ENCODE results near the gene PWP2. TPM values are rescaled to one million over a fixed set of nuclear protein-coding genes. Genes with fewer than 3 reads are reported as not detected.

Gene PWP2
- total and polyA plus RNA-seq, 4 donors: 4.2 to 15.2 (median 5.3) TPM

DNA sequence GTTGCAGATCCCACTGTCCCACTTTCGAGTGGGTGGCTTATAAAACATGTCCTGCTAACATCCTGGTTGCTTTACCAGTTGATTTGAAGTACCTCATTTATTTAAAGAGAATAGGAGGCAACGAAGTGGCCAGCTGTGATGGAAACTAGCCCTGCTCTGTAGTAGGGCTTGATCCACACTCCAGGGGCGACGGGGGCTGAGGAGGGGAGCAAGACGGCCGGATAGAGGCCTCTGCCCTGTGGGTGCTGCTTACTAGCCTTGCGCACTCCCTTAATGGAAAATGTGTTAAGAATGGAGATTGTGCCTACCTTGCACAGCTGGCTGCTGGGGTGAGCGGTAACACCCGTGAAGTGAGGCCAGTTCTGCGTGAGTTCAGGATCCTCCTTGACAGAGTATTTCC is 41.1 kb upstream of the PWP2 start:
- H3K4me1 ChIP-seq (ENCODE audit: control insufficient read depth, insufficient read depth, low read length): no peaks in the 10 kb centered on the region
- no peak overlapping the region for H3K4me3 ChIP-seq (ENCODE audit: low read depth, low read length)
- H3K27me3 ChIP-seq (ENCODE audit: control insufficient read depth, insufficient read depth, low read length): no peaks in the 10 kb centered on the region
- H3K36me3 ChIP-seq (ENCODE audit: control insufficient read depth, insufficient read depth, low read length): peaks cover 50% of the 10 kb centered on the region
- H3K9me3 ChIP-seq (ENCODE audit: control insufficient read depth, insufficient read depth, low read length): no peaks in the 10 kb centered on the region
- H3K27ac ChIP-seq (ENCODE audit: low read depth, low read length): no peak overlapping the region
- DNase-seq (ENCODE audit: low read depth in 4 of 6, low spot score in 6 of 6): no peak
- WGBS (ENCODE audit: insufficient coverage): 83% methylated on average over 7 of the region's 10 CpGs

DNA sequence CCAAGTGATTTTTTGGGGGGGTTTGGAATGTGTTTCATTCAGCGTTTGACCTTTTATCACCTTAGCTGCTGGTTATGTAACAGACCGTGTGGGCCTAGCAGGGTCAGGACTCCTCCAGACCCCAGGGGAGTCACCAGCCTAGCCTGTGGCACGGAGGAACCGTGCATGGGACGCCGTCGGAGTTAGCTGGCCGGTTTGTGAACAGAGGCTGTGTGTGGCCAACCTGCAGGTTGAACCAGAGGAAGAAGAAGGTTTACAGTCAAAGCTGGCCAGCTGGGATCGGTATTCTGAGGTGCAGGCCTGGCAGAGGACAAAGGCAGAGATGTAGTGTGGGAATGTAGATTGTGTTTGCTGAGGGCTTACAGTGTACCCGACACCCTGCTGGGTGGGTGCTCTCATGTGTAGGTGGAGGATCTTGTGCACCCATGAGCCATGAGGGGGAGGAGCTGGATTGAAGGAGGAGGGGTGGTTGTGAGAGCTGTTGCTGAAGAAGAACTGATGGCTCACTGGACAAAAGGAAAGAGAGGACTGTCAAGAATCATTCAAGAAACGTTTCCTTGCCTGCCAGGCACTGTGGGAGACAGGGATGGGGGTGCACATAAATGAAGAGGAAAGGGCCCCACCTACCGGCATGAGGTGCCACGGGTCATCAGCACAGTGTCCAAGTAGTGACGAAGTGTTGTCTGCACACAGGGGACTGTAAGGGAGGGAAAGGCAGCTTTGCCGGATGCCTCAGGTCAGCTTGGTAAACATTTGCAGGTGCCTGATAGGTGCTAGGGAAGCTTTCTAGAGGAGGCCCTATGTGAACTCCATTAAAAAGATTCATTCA is 40.0 kb upstream of the PWP2 start:
- WGBS (ENCODE audit: insufficient coverage): 78% methylated on average over 15 of the region's 15 CpGs

DNA sequence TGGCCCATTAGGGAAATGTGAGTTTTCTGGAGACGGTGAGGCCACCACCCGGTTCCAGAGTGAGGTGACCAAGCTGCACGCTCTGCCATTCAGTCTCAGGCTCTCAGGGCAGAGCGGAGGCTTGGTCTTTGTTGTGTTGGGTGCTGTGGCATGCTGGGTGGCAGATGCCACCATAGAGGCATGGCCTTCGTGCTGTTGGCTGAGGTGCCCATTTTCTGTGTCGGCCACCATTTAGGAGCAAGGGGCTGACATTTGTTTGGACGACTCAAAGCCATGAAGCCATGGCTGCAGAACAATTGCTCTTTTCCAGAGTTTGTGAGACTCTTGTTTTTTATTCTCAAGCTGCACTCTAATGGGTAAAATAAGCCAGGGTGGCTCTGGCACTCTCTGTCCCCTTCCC is 36.8 kb upstream of the PWP2 start:
- H3K27me3 ChIP-seq (ENCODE audit: control insufficient read depth, insufficient read depth, low read length): no peaks in the 10 kb centered on the region
- no peak overlapping the region for H3K4me3 ChIP-seq (ENCODE audit: low read depth, low read length)
- H3K4me1 ChIP-seq (ENCODE audit: control insufficient read depth, insufficient read depth, low read length): no peaks in the 10 kb centered on the region
- H3K36me3 ChIP-seq (ENCODE audit: control insufficient read depth, insufficient read depth, low read length): peaks cover 51% of the 10 kb centered on the region
- no peak for DNase-seq (ENCODE audit: low read depth in 4 of 6, low spot score in 6 of 6)
- WGBS (ENCODE audit: insufficient coverage): 94% methylated on average over 7 of the region's 7 CpGs
- no peaks in the 10 kb centered on the region for H3K9me3 ChIP-seq (ENCODE audit: control insufficient read depth, insufficient read depth, low read length)
- no peak overlapping the region for H3K27ac ChIP-seq (ENCODE audit: low read depth, low read length)

More for the DNA sequence above, 40.0 kb upstream of the PWP2 start:
- Histone ChIP-seq H3K9me3 (ENCODE audit: control insufficient read depth, insufficient read depth, low read length) (no peaks in the 10 kb centered on the region), H3K4me1 (ENCODE audit: control insufficient read depth, insufficient read depth, low read length) (no peaks in the 10 kb centered on the region), H3K27ac (ENCODE audit: low read depth, low read length) (no peak overlapping the region), H3K36me3 (ENCODE audit: control insufficient read depth, insufficient read depth, low read length) (peaks cover 56% of the 10 kb centered on the region), H3K27me3 (ENCODE audit: control insufficient read depth, insufficient read depth, low read length) (no peaks in the 10 kb centered on the region), H3K4me3 (ENCODE audit: low read depth, low read length) (no peak overlapping the region)
- no peak for DNase-seq (ENCODE audit: low read depth in 4 of 6, low spot score in 6 of 6)

DNA sequence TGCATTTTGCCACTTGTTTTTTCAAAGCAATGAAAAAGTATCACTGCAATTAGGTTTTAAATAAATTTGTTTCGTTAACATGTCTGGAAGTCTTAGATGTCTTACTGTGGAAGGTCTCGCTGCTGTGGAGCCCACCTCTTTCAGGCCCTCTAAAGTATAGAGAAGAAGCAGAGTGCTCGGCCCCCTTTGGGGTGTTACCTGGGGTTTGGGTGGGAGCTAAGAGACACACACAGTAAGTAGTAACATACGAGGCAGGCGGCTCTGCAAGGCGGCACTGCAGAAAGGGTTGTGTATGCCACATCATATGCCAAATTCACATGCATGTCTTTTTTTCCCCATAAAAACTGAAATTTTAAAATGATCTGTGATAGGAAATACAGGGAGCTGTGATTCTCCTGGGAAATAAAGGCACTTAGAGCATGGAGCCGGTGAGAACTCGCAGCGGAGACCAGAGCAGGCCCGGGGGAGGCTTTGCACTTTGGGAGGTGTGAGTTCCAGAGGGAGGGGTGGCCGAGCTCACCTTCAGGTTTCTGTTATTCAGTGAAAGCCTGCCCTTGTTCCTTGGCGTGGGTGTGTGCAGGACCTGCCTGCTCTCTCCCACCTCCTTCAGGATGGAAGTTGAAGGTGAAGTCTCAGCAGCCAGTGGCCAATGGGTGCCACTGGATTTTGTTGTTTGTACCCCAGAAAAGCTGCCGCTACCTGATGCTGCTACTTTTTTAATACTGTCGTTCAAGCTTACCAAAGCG is 35.7 kb upstream of the PWP2 start:
- H3K4me1 ChIP-seq (ENCODE audit: control insufficient read depth, insufficient read depth, low read length): no peaks in the 10 kb centered on the region
- no peaks in the 10 kb centered on the region for H3K27me3 ChIP-seq (ENCODE audit: control insufficient read depth, insufficient read depth, low read length)
- H3K36me3 ChIP-seq (ENCODE audit: control insufficient read depth, insufficient read depth, low read length): peaks cover 42% of the 10 kb centered on the region
- H3K27ac ChIP-seq (ENCODE audit: low read depth, low read length): no peak overlapping the region
- no peaks in the 10 kb centered on the region for H3K9me3 ChIP-seq (ENCODE audit: control insufficient read depth, insufficient read depth, low read length)
- H3K4me3 ChIP-seq (ENCODE audit: low read depth, low read length): no peak overlapping the region
- no peak for DNase-seq (ENCODE audit: low read depth in 4 of 6, low spot score in 6 of 6)
- WGBS (ENCODE audit: insufficient coverage): 88% methylated on average over 9 of the region's 15 CpGs

DNA sequence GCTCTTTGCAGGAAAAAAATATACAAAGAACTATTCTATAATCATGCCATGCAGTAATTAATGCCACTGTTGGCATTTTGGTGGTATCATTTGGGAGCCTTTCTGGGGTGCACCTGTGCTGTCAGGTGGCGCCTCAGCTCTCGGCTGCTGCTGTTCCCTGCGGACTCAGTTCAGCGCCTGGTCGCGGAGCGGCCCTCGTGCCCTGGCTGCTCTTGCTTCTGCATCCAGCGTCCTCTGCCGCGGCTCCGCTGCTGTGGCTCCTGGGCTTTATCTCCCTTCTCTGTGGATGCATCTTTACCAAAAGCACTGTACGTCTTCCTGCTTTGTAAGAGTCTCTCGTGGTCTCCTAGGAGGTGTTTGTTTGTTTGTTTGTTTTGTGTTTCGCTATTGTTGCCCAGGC is 35.1 kb upstream of the PWP2 start:
- DNase-seq (ENCODE audit: low read depth in 4 of 6, low spot score in 6 of 6): no peak
- 94% methylated on average over 13 of the region's 15 CpGs for WGBS (ENCODE audit: insufficient coverage)
- Histone ChIP-seq H3K4me3 (ENCODE audit: low read depth, low read length) (no peak overlapping the region), H3K36me3 (ENCODE audit: control insufficient read depth, insufficient read depth, low read length) (peaks cover 39% of the 10 kb centered on the region), H3K4me1 (ENCODE audit: control insufficient read depth, insufficient read depth, low read length) (no peaks in the 10 kb centered on the region), H3K9me3 (ENCODE audit: control insufficient read depth, insufficient read depth, low read length) (no peaks in the 10 kb centered on the region), H3K27ac (ENCODE audit: low read depth, low read length) (no peak overlapping the region), H3K27me3 (ENCODE audit: control insufficient read depth, insufficient read depth, low read length) (no peaks in the 10 kb centered on the region)

DNA sequence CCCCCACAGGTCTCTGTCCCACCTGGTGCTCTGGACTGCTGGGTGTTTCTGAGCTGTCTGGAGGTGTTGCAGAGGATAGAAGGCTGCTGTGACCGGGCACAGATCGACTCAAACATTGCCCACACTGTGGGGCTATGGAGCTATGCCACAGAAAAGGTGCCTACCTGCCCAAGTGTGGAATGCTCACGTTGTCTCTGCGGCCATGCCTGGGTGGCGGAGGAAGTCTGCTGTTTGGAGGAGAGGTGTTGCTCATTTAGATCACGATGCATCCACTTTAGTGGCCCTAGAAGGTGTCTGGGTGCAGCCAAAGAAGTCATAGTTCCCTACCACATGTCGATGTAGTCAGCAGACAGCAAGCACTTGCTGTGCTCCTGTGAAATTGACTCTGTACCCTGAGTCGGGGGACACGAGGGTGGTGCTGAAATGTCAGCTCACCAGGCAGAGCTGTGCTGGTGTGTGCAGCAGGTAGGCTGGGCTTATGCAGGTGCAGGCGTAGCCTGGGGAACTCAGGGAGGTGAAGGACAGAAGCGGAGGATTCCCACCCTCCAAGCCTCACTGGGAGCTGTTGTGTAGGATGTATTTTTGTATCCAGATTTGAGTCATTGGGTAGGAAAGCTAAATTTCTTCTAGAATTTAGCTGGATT is 32.8 kb upstream of the PWP2 start:
- H3K27ac ChIP-seq (ENCODE audit: low read depth, low read length): no peak overlapping the region
- H3K4me3 ChIP-seq (ENCODE audit: low read depth, low read length): no peak overlapping the region
- H3K27me3 ChIP-seq (ENCODE audit: control insufficient read depth, insufficient read depth, low read length): no peaks in the 10 kb centered on the region
- H3K9me3 ChIP-seq (ENCODE audit: control insufficient read depth, insufficient read depth, low read length): no peaks in the 10 kb centered on the region
- 96% methylated on average over 9 of the region's 11 CpGs for WGBS (ENCODE audit: insufficient coverage)
- H3K36me3 ChIP-seq (ENCODE audit: control insufficient read depth, insufficient read depth, low read length): peaks cover 44% of the 10 kb centered on the region
- no peaks in the 10 kb centered on the region for H3K4me1 ChIP-seq (ENCODE audit: control insufficient read depth, insufficient read depth, low read length)
- no peak for DNase-seq (ENCODE audit: low read depth in 4 of 6, low spot score in 6 of 6)

DNA sequence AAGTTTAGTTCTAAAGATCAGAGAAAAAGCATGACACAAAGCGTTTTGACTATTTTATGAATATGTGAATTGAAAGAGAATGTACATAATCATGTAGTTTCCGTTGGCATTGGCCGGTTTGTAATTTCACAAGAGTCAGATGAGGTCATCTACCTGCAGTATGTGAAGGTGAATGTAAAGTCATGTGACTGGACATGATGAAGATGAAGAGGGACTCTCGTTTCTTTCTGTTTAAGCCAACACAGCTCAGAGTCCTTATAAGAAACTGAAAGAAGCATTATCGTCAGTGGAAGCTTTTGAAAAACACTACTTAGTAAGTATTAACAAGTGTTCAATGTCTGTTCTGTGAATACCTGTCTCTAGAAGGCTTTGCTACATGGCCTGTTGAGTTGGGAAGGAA is 30.9 kb upstream of the PWP2 start:
- Histone ChIP-seq H3K4me3 (ENCODE audit: low read depth, low read length) (no peak overlapping the region), H3K27me3 (ENCODE audit: control insufficient read depth, insufficient read depth, low read length) (no peaks in the 10 kb centered on the region), H3K9me3 (ENCODE audit: control insufficient read depth, insufficient read depth, low read length) (no peaks in the 10 kb centered on the region), H3K4me1 (ENCODE audit: control insufficient read depth, insufficient read depth, low read length) (no peaks in the 10 kb centered on the region), H3K36me3 (ENCODE audit: control insufficient read depth, insufficient read depth, low read length) (peaks cover 51% of the 10 kb centered on the region), H3K27ac (ENCODE audit: low read depth, low read length) (no peak overlapping the region)
- 98% methylated on average over 3 of the region's 5 CpGs for WGBS (ENCODE audit: insufficient coverage)
- DNase-seq (ENCODE audit: low read depth in 4 of 6, low spot score in 6 of 6): no peak

DNA sequence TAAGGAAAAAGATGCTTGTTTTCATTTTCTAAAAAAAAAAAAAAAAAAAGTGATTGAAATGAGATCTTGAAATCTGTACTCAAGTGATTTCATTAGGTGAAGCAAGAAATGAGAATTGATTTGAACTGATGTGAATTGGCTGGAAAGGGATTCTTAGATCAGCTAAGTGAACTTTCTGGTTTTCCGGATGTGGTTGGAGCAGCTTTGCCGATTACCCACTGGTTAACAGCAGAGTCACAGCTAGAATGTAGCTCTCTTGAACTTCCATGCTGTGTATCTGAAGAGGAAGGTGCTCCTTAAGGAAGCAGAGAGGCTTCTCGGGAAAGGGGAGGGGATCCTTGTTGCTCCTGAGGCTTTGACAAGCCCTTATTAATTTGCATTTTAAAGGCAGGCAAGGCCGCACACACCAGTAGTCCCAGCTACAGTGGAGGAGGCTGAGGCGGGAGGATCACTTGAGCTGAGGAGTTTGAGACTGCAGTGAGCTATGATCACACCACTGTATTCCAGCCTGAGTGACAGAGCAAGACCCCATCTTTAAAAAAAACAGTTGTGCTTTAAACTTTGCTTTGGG is 28.7 kb upstream of the PWP2 start:
- no peaks in the 10 kb centered on the region for H3K9me3 ChIP-seq (ENCODE audit: control insufficient read depth, insufficient read depth, low read length)
- peaks cover 56% of the 10 kb centered on the region for H3K36me3 ChIP-seq (ENCODE audit: control insufficient read depth, insufficient read depth, low read length)
- H3K4me1 ChIP-seq (ENCODE audit: control insufficient read depth, insufficient read depth, low read length): no peaks in the 10 kb centered on the region
- WGBS (ENCODE audit: insufficient coverage): 77% methylated on average over 3 of the region's 5 CpGs
- no peak overlapping the region for H3K27ac ChIP-seq (ENCODE audit: low read depth, low read length)
- no peak for DNase-seq (ENCODE audit: low read depth in 4 of 6, low spot score in 6 of 6)
- no peak overlapping the region for H3K4me3 ChIP-seq (ENCODE audit: low read depth, low read length)
- no peaks in the 10 kb centered on the region for H3K27me3 ChIP-seq (ENCODE audit: control insufficient read depth, insufficient read depth, low read length)

DNA sequence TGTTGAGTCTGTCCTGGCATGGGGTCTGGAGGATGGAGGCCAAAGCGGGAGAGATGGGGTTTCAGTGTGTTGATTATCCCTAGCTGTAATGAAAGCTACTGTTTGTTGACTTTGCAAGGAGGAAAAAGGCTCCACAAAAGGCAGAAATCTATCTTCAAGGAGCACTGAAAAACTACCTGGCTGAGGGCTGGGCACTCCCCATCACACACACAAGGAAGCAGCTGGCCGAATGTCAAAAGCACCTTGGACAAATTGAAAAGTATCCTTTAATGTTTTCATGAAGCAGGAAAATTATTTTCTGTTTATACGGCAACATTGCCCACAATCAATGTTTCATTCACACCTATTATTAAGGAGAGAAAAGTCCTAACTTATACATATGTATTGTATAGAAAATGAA is 27.8 kb upstream of the PWP2 start:
- Histone ChIP-seq H3K9me3 (ENCODE audit: control insufficient read depth, insufficient read depth, low read length) (no peaks in the 10 kb centered on the region), H3K4me1 (ENCODE audit: control insufficient read depth, insufficient read depth, low read length) (peaks cover under 1% of the 10 kb centered on the region), H3K4me3 (ENCODE audit: low read depth, low read length) (no peak overlapping the region), H3K27ac (ENCODE audit: low read depth, low read length) (no peak overlapping the region), H3K36me3 (ENCODE audit: control insufficient read depth, insufficient read depth, low read length) (peaks cover 57% of the 10 kb centered on the region), H3K27me3 (ENCODE audit: control insufficient read depth, insufficient read depth, low read length) (no peaks in the 10 kb centered on the region)
- DNase-seq (ENCODE audit: low read depth in 4 of 6, low spot score in 6 of 6): no peak
- WGBS (ENCODE audit: insufficient coverage): no CpG with 5 or more reads among the region's 3 CpGs

All from spinal cord (tissue), 10 donors.